Astrocyte of the cerebellum (primary cell): ENCODE measurements around the gene TNNC1.
A peak's percentile ranks its signal among the peaks of the same experiment; 100 is the strongest.

Experiments used
- DNase-seq: peaks from one replicate; pipeline ENCODE4 v3.0.0-alpha.2; 2011; ENCODE audit warnings: low read depth
- H3K4me3 ChIP-seq: 2 replicates; pipeline ENCODE4 v1.5.1; 2011; ENCODE audit warnings: mild to moderate bottlenecking, low read depth, low read length, moderate library complexity
- CTCF ChIP-seq: IDR thresholded peaks from 2 replicates; pipeline ENCODE4 v1.5.1; 2012; ENCODE audit warnings: low read length, low read depth, moderate library complexity, mild to moderate bottlenecking; ENCODE audit errors: missing control alignments
- in situ Hi-C: cut with HindIII; loops from 2 replicates; pipeline ENCODE4 v1.10.0; 2017; ENCODE audit warnings: low sequenced_read_pairs

TNNC1 gene

GRCh38 chr3:52483577-52484381 is 29.9 kb upstream of the TNNC1 start:
- in situ Hi-C loops: no loop called here
- no peak overlapping the region for H3K4me3 ChIP-seq
- no peak for TF ChIP-seq CTCF
- DNase-seq: no peak

- no peak for DNase-seq
- no peak overlapping the region for H3K4me3 ChIP-seq
- in situ Hi-C loops: no loop called here
- no peak for TF ChIP-seq CTCF
Measured at GRCh38 chr3:52483081-52483480, 29.2 kb upstream of the TNNC1 start.

GRCh38 chr3:52481819-52482521 is 28.1 kb upstream of the TNNC1 start:
- H3K4me3 ChIP-seq: no peak overlapping the region

GRCh38 chr3:52480768-52481715 is 27.2 kb upstream of the TNNC1 start:
- no peak for DNase-seq
- in situ Hi-C loops: no loop called here
- no peak for TF ChIP-seq CTCF
- no peak overlapping the region for H3K4me3 ChIP-seq

More at GRCh38 chr3:52481819-52482521, 28.1 kb upstream of the TNNC1 start:
- DNase-seq: no peak
- TF ChIP-seq CTCF: peak; percentile 34
- in situ Hi-C loops: no loop called here

GRCh38 chr3:52479877-52480575 is 26.2 kb upstream of the TNNC1 start:
- no peak for TF ChIP-seq CTCF
- no peak overlapping the region for H3K4me3 ChIP-seq
- in situ Hi-C loops: no loop called here
- DNase-seq: no peak
